ENCODE results near the gene BCKDHA.

DNA sequence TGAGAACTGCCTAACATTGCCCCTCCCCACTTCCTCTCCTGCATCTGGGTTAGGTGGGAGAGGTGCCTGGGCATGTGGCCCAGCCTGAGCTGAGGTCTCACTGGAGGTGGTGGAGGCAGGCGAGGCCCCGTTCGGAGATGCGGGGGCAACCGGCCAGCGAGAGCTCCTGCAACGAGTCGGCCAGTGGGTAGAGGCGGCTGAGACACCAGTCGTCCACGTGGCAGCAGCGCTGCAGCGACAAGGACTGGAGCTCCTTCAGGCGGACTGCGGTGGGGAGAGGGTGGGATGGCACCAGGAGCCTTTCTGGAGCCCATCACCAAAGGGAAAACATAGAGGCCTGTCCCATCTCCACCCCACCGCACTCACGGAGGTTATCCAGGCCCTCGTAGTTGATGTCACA is 35.6 kb downstream of the BCKDHA start:
- no peak for TF ChIP-seq CTCF (IDR thresholded peaks at IDR 0.05)
- TF ChIP-seq POLR2A (IDR thresholded peaks at IDR 0.05): no peak
- TF ChIP-seq POLR2AphosphoS5 (IDR thresholded peaks at IDR 0.05): no peak

Measured in prostate gland (tissue), 2 donors.